ENCODE results near the gene ZSWIM9. TPM values are rescaled to one million over a fixed set of nuclear protein-coding genes. Genes with fewer than 3 reads are reported as not detected.

ZSWIM9 gene
- total RNA-seq, 1 experiment from 2014 or later = 1.8 TPM

DNA sequence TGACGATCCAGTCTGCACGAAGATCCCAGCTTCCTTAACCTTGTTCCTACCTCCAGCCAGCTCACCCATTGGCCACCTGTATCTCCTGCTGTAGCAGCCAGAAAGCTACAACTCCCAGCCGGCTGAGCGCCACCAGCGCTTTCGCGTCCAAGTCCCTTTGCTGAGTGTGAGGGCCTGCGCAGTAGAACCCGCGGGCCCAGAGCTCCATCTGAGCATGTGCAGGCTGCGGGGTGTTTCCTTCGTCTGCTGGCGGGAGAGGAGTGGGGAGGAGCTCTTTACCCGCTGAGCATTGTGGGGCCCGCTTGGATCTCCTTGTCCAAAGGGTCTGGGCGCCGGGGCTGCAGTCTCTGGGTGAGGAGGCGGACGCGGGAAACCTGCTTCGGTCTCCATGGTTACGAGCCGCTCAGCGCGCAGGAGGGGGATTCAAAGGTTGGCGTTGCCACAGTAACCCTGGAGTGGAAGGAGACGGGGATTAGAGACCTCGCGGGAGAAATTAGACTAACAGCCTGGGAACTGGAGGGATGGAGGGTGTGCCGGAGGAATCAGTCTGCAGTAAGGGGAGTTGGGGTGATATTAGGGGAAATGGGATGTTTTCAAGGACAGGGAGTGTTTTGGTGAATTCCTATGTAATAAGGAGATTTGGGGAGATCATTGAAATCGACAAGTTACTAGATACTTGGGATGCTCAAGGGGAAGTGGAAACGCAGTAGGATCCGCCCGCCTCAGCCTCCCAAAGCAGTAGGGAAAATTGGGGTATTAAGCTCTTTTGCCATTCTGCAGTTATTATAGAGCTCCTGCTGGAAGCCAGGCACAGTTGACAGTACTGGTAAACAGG lies 33.5 kb downstream of the ZSWIM9 start:
- Histone ChIP-seq H3K9ac (ENCODE audit: low read length) (peak overlapping the region; percentile 86), H2AFZ (ENCODE audit: low read length) (peak overlapping the region; percentile 86), H3K27ac (ENCODE audit: low read length) (peak overlapping the region; percentile 49), H3K4me3 (ENCODE audit: low read length) (peak overlapping the region; percentile 81), H3K4me1 (ENCODE audit: insufficient read depth, low read length) (peaks cover 9% of the 10 kb centered on the region), H4K20me1 (ENCODE audit: low read length) (no peaks in the 10 kb centered on the region), H3K27me3 (ENCODE audit: low read length) (no peaks in the 10 kb centered on the region), H3K9me2 (replicated peaks; ENCODE audit: low read length) (no peaks in the 10 kb centered on the region), H3K36me3 (ENCODE audit: low read depth, low read length) (no peaks in the 10 kb centered on the region), H3K9me3 (ENCODE audit: low read length) (no peaks in the 10 kb centered on the region), H3K79me2 (ENCODE audit: low read length) (peaks cover 15% of the 10 kb centered on the region), H3K4me2 (ENCODE audit: low read length) (peak overlapping the region; percentile 94), H3F3A (ENCODE audit: low read length, unreplicated experiment) (no peaks in the 10 kb centered on the region)
- ATAC-seq = peak; percentile 98
- BruUV-seq (replicated peaks) = TSS peak; percentile 78
- intact Hi-C loops (cut with micrococcal nuclease) = loop anchor here (5.0 kb wide), 1 partner anchor 53 kb away; the partner anchor contains the start of gene CARD8
- peak; percentile 93 for DNase-seq
- ChIA-PET POLR2A (ENCODE audit: unreplicated experiment) (interaction anchor here (0.6 to 1.2 kb wide), 5 partner anchors 14 to 1072 kb away, joined by 3 to 6 read pairs (median 4); no protein-coding TSS in a partner anchor), CTCF (interaction anchor here (0.6 to 2.1 kb wide), 3 partner anchors 14 to 199 kb away, joined by 3 to 9 read pairs (median 6); no protein-coding TSS in a partner anchor)
- TF ChIP-seq, protein P1, sequence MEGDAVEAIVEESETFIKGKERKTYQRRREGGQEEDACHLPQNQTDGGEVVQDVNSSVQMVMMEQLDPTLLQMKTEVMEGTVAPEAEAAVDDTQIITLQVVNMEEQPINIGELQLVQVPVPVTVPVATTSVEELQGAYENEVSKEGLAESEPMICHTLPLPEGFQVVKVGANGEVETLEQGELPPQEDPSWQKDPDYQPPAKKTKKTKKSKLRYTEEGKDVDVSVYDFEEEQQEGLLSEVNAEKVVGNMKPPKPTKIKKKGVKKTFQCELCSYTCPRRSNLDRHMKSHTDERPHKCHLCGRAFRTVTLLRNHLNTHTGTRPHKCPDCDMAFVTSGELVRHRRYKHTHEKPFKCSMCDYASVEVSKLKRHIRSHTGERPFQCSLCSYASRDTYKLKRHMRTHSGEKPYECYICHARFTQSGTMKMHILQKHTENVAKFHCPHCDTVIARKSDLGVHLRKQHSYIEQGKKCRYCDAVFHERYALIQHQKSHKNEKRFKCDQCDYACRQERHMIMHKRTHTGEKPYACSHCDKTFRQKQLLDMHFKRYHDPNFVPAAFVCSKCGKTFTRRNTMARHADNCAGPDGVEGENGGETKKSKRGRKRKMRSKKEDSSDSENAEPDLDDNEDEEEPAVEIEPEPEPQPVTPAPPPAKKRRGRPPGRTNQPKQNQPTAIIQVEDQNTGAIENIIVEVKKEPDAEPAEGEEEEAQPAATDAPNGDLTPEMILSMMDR (conservative IDR thresholded peaks at IDR 0.05; ENCODE audit: low read depth, low read length) = no peak
- TF ChIP-seq EZH2 (IDR thresholded peaks at IDR 0.05; ENCODE audit: low read length, unreplicated experiment) (no peak), EZH2phosphoT487 (IDR thresholded peaks at IDR 0.05; ENCODE audit: borderline replicate concordance, low read length) (no peak)

DNA sequence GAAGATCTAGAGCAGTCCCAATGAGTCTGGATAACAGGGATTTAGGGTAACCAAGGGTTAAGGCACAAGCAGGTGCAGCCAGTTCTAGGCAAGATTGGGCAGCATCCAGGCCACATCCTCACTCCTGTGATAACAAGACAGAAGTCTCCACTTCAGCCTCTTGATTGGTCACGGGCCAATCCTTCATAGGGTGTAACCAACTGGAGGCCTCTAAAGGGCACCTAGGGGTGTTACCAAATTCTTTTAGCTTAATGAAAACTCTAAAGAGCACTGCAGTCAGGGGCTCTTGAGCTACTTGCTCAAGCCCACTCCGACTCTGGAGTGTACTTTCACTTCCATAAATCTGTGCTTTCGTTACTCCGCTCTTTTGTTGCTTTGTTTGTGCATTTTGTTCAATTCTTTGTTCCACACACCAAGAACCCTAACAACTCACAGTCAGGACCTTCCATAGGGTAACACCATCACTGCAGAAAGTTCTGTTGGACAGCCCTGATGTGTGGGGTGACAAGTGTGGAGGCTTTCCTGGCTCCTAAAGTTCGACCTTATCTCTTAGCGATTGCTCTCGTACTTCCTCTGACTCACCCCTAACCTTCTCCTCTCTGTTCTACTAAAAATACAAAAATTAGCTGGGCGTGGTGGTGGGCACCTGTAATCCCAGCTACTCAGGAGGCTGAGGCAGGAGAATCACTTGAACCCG lies 36.1 kb downstream of the ZSWIM9 start:
- Histone ChIP-seq H3K4me2 (ENCODE audit: low read length) (no peak overlapping the region), H3K4me1 (ENCODE audit: insufficient read depth, low read length) (peaks cover 9% of the 10 kb centered on the region), H3K9me3 (ENCODE audit: low read length) (no peaks in the 10 kb centered on the region), H3K4me3 (ENCODE audit: low read length) (no peak overlapping the region), H3K79me2 (ENCODE audit: low read length) (peaks cover 15% of the 10 kb centered on the region), H3K27me3 (ENCODE audit: low read length) (no peaks in the 10 kb centered on the region), H4K20me1 (ENCODE audit: low read length) (no peaks in the 10 kb centered on the region), H3K9ac (ENCODE audit: low read length) (no peak overlapping the region), H3K9me2 (replicated peaks; ENCODE audit: low read length) (no peaks in the 10 kb centered on the region), H3F3A (ENCODE audit: low read length, unreplicated experiment) (no peaks in the 10 kb centered on the region), H3K36me3 (ENCODE audit: low read depth, low read length) (no peaks in the 10 kb centered on the region), H2AFZ (ENCODE audit: low read length) (no peak overlapping the region), H3K27ac (ENCODE audit: low read length) (no peak overlapping the region)
- DNase-seq (no peak), ATAC-seq (no peak)
- POLR2A ChIA-PET (ENCODE audit: unreplicated experiment) = no interaction called here
- CTCF ChIA-PET = no interaction called here
- TF ChIP-seq EZH2 (IDR thresholded peaks at IDR 0.05; ENCODE audit: low read length, unreplicated experiment) = no peak
- TF ChIP-seq, protein P1 (conservative IDR thresholded peaks at IDR 0.05; ENCODE audit: low read depth, low read length) = no peak
- TF ChIP-seq EZH2phosphoT487 (IDR thresholded peaks at IDR 0.05; ENCODE audit: borderline replicate concordance, low read length) = no peak
- BruUV-seq (replicated peaks) = no TSS peak
- intact Hi-C loops (cut with micrococcal nuclease) = no loop called here

Measured in PC-3 (cell line).